Measurements from ENCODE around the gene MYBPC3.

GRCh38 chr11:47366020-47366490 lies 13.6 kb upstream of the MYBPC3 start:
- TF ChIP-seq SP1 (CRISPR knock-in tag; conservative IDR thresholded peaks at IDR 0.05), result no peak
- TF ChIP-seq, protein P1, sequence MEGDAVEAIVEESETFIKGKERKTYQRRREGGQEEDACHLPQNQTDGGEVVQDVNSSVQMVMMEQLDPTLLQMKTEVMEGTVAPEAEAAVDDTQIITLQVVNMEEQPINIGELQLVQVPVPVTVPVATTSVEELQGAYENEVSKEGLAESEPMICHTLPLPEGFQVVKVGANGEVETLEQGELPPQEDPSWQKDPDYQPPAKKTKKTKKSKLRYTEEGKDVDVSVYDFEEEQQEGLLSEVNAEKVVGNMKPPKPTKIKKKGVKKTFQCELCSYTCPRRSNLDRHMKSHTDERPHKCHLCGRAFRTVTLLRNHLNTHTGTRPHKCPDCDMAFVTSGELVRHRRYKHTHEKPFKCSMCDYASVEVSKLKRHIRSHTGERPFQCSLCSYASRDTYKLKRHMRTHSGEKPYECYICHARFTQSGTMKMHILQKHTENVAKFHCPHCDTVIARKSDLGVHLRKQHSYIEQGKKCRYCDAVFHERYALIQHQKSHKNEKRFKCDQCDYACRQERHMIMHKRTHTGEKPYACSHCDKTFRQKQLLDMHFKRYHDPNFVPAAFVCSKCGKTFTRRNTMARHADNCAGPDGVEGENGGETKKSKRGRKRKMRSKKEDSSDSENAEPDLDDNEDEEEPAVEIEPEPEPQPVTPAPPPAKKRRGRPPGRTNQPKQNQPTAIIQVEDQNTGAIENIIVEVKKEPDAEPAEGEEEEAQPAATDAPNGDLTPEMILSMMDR (IDR thresholded peaks at IDR 0.05), result no peak
- TF ChIP-seq CREB1 (CRISPR knock-in tag; IDR thresholded peaks at IDR 0.05), result no peak
- no peak for TF ChIP-seq SMAD3 (CRISPR knock-in tag; IDR thresholded peaks at IDR 0.05; ENCODE audit: borderline replicate concordance)
- TF ChIP-seq NFE2L1 (CRISPR knock-in tag; IDR thresholded peaks at IDR 0.05), result no peak
- TF ChIP-seq ATF2 (CRISPR knock-in tag; IDR thresholded peaks at IDR 0.05; ENCODE audit: borderline replicate concordance, low read depth), result no peak
- TF ChIP-seq, protein P2, sequence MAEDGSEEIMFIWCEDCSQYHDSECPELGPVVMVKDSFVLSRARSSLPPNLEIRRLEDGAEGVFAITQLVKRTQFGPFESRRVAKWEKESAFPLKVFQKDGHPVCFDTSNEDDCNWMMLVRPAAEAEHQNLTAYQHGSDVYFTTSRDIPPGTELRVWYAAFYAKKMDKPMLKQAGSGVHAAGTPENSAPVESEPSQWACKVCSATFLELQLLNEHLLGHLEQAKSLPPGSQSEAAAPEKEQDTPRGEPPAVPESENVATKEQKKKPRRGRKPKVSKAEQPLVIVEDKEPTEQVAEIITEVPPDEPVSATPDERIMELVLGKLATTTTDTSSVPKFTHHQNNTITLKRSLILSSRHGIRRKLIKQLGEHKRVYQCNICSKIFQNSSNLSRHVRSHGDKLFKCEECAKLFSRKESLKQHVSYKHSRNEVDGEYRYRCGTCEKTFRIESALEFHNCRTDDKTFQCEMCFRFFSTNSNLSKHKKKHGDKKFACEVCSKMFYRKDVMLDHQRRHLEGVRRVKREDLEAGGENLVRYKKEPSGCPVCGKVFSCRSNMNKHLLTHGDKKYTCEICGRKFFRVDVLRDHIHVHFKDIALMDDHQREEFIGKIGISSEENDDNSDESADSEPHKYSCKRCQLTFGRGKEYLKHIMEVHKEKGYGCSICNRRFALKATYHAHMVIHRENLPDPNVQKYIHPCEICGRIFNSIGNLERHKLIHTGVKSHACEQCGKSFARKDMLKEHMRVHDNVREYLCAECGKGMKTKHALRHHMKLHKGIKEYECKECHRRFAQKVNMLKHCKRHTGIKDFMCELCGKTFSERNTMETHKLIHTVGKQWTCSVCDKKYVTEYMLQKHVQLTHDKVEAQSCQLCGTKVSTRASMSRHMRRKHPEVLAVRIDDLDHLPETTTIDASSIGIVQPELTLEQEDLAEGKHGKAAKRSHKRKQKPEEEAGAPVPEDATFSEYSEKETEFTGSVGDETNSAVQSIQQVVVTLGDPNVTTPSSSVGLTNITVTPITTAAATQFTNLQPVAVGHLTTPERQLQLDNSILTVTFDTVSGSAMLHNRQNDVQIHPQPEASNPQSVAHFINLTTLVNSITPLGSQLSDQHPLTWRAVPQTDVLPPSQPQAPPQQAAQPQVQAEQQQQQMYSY (CRISPR knock-in tag; IDR thresholded peaks at IDR 0.05), result no peak
- TF ChIP-seq GTF2I (CRISPR knock-in tag; conservative IDR thresholded peaks at IDR 0.05), result no peak
- TF ChIP-seq FOXP4 (CRISPR knock-in tag; IDR thresholded peaks at IDR 0.05), result no peak

Measured in WTC11 (cell line).